Mesenchymal stem cell (in vitro differentiated cells and primary cell): ENCODE measurements around the gene DLGAP1.

Source experiments
- DNase-seq: peaks from one replicate; pipeline ENCODE4 v3.0.0-alpha.2; 2013
- H2AFZ ChIP-seq: one replicate; pipeline ENCODE4 v1.6.1; 2013; ENCODE audit warnings: low read depth, mild to moderate bottlenecking, control low read depth, inconsistent platforms, low read length, moderate library complexity
- H2AK5ac ChIP-seq: 2 replicates; pipeline ENCODE4 v1.6.1; 2013; ENCODE audit warnings: low read length, moderate library complexity, mild to moderate bottlenecking, inconsistent platforms; ENCODE audit not compliant: severe bottlenecking
- H2BK120ac ChIP-seq: one replicate; pipeline ENCODE4 v1.6.1; 2013; ENCODE audit warnings: low read depth, mild to moderate bottlenecking, inconsistent platforms, low read length, moderate library complexity
- H2BK12ac ChIP-seq, 2 experiments: one replicate each; pipeline ENCODE4 v1.6.1; 2013; ENCODE audit warnings: inconsistent platforms in 2 of 2, low read length in 2 of 2, mild to moderate bottlenecking in 2 of 2, moderate library complexity in 2 of 2, control low read depth in 1 of 2
- H2BK15ac ChIP-seq: one replicate; pipeline ENCODE4 v1.6.1; 2013; ENCODE audit warnings: mild to moderate bottlenecking, low read depth, inconsistent platforms; ENCODE audit not compliant: poor library complexity, severe bottlenecking
- H2BK5ac ChIP-seq: 2 replicates; pipeline ENCODE4 v1.6.1; 2013; ENCODE audit warnings: low read depth, mild to moderate bottlenecking, low read length, control low read depth, inconsistent platforms; ENCODE audit not compliant: poor library complexity, severe bottlenecking
- H3K14ac ChIP-seq, 2 experiments: one replicate each; pipeline ENCODE4 v1.6.1; 2013; ENCODE audit warnings: inconsistent platforms in 2 of 2, low read length in 2 of 2, control low read depth in 1 of 2, mild to moderate bottlenecking in 1 of 2, moderate library complexity in 1 of 2
- H3K18ac ChIP-seq, 2 experiments: one replicate each; pipeline ENCODE4 v1.6.1; 2013; ENCODE audit warnings: inconsistent platforms in 2 of 2, low read length in 2 of 2, control low read depth in 1 of 2, low read depth in 1 of 2, mild to moderate bottlenecking in 1 of 2
- H3K23ac ChIP-seq, 2 experiments: one replicate each; pipeline ENCODE4 v1.6.1; 2013; ENCODE audit warnings: inconsistent platforms in 2 of 2, low read length in 2 of 2, mild to moderate bottlenecking in 2 of 2, moderate library complexity in 2 of 2, control low read depth in 1 of 2
- H3K27ac ChIP-seq: 2 replicates; pipeline ENCODE4 v1.5.1; 2013; ENCODE audit warnings: mild to moderate bottlenecking, moderate library complexity, low read length, control low read depth, inconsistent platforms; ENCODE audit not compliant: poor library complexity, severe bottlenecking
- H3K27me3 ChIP-seq, 2 experiments: 2 replicates each; pipeline versions ENCODE4 v1.6.1 to v1.7.0; 2013; ENCODE audit warnings: low read length in 2 of 2, mild to moderate bottlenecking in 2 of 2, moderate library complexity in 2 of 2, control low read depth in 1 of 2, inconsistent platforms in 1 of 2; ENCODE audit not compliant: control insufficient read depth in 1 of 2, insufficient read depth in 1 of 2
- H3K36me3 ChIP-seq, 2 experiments: 2 replicates each; pipeline versions ENCODE4 v1.6.1 to v1.7.0; 2013; ENCODE audit warnings: low read length in 2 of 2, control low read depth in 1 of 2, inconsistent platforms in 1 of 2, low read depth in 1 of 2, mild to moderate bottlenecking in 1 of 2; ENCODE audit not compliant: insufficient read depth in 2 of 2, control insufficient read depth in 1 of 2
- H3K4ac ChIP-seq, 2 experiments: one replicate each; pipeline ENCODE4 v1.6.1; 2013; ENCODE audit warnings: inconsistent platforms in 2 of 2, low read length in 2 of 2, mild to moderate bottlenecking in 2 of 2, moderate library complexity in 2 of 2, control low read depth in 1 of 2, low read depth in 1 of 2
- H3K4me1 ChIP-seq: 2 replicates; pipeline ENCODE4 v1.6.1; 2013; ENCODE audit warnings: low read depth, low read length, control low read depth; ENCODE audit not compliant: control insufficient read depth, insufficient read depth
- H3K4me2 ChIP-seq: 2 replicates; pipeline ENCODE4 v1.6.1; 2013; ENCODE audit warnings: low read length, mild to moderate bottlenecking, inconsistent platforms; ENCODE audit not compliant: poor library complexity, severe bottlenecking
- H3K4me3 ChIP-seq, 2 experiments: 2 replicates each; pipeline versions ENCODE4 v1.5.1 to v1.7.0; 2013; ENCODE audit warnings: low read length in 2 of 2, mild to moderate bottlenecking in 2 of 2, control low read depth in 1 of 2, low read depth in 1 of 2; ENCODE audit not compliant: insufficient read depth in 1 of 2
- H3K79me1 ChIP-seq: replicated peaks from 2 replicates; pipeline ENCODE4 v1.6.1; 2013; ENCODE audit warnings: mild to moderate bottlenecking, control low read depth, low read length, inconsistent platforms; ENCODE audit not compliant: poor library complexity, severe bottlenecking
- H3K9ac ChIP-seq: 2 replicates; pipeline ENCODE4 v1.7.0; 2013; ENCODE audit warnings: mild to moderate bottlenecking, low read length, moderate library complexity
- H3K9me3 ChIP-seq: 2 replicates; pipeline ENCODE4 v1.7.0; 2013; ENCODE audit warnings: mild to moderate bottlenecking, low read length; ENCODE audit not compliant: control insufficient read depth
- H4K8ac ChIP-seq: one replicate; pipeline ENCODE4 v1.6.1; 2013; ENCODE audit warnings: inconsistent platforms, mild to moderate bottlenecking, low read length, moderate library complexity
- H4K91ac ChIP-seq: one replicate; pipeline ENCODE4 v1.6.1; 2013; ENCODE audit warnings: mild to moderate bottlenecking, low read length, inconsistent platforms
- WGBS: methylation state at CpG from one replicate; pipeline ENCODE4 v1.1.7; 2013; ENCODE audit warnings: mixed read lengths; 5-methylcytosine and 5-hydroxymethylcytosine counted together

Gene DLGAP1

DNA sequence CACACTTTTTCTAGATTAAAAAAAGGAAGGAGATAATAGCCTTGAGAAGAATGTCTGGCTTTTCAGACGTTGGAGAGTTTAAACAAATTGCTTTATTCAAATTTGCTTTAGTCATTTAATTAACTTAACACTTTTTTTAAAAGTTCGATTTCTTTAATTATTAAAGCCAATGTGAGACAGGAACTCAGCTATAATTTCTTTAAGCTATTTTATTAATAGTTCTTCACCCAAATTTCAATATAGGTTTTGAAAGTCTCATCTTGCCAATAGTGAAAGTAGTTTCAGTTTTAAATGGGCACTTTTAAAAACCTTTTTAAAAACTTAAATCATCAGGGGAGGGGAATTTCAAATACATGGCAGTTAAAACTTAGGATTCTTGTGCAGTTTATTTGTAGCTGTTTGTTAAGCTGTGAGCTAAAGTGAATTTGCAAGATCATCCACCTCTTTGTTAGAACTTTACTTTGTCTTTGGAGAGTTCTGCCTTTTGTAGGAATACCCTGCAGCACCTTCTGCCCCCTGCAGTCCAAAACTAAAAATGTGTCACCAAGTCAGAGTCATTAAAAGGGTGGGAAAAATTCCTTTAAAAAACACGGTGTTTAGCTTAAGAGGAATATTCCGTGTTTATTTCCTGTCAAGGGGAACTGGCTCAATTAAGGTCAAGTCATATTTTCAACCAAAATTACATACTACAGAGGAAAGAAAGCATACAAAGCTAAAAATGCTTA, 1000.6 kb downstream of the DLGAP1 start:
- Histone ChIP-seq H3K27ac (peak overlapping the region; percentile 97), H2BK15ac (no peak overlapping the region), H2BK12ac (no peak overlapping the region), H4K91ac (no peak overlapping the region), H3K4me2 (peak overlapping the region; percentile 60), H2AK5ac (no peak overlapping the region), H3K4ac (no peak overlapping the region), H3K27me3 (no peaks in the 10 kb centered on the region), H3K4me3 (peak overlapping the region in 1 of 2 experiments; percentile 96), H3K4me1 (peaks cover 8% of the 10 kb centered on the region), H3K18ac (no peak overlapping the region), H4K8ac (no peak overlapping the region), H2BK120ac (no peak overlapping the region), H3K79me1 (no peaks in the 10 kb centered on the region), H3K14ac (no peak overlapping the region), H2AFZ (no peak overlapping the region), H3K9ac (peak overlapping the region; percentile 100), H3K23ac (no peak overlapping the region), H2BK5ac (no peak overlapping the region), H3K9me3 (no peaks in the 10 kb centered on the region), H3K36me3 (peaks cover 9 to 37% of the 10 kb centered on the region in 2 experiments)
- WGBS, result no CpG with 5 or more reads among the region's 4 CpGs
- DNase-seq, result peak; percentile 79

DNA sequence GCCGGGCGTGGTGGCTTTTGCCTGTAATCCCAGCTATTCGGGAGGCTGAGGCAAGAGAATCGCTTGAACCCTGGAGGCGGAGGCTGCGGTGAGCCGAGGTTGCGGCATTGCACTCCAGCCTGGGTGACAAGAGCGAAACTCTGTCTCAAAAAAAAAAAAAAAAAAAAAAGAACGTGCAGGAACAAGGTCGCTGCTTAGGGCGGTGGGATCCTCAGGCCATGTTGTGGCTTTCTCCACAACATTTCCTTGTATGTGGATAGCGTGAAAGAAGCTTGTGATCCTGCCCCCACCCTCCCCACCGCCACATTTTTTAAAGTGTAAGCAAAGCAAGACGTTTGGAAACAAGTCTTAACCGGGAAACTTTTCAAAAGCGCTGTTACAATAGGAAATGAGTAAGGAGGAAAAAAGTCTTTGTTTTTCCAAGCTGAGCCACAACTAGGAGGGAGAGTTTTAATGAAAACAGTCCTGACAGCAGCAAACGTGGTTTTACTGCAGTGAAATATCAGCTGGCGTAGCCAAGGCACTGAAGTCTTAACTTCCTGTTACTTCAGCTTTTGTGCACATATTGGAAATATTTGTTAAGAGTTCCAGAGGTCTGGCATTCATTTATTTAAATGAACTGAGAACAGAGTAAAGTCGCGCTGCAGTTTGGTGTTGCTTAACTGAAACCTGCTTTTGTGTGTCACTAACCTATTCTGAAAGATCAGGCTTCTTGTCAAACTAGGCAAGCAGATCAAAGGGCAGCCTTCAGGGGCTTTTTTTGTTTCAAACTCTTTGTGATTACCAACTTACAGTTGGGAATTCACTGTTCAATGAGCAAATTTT, 1001.4 kb downstream of the DLGAP1 start:
- no peak overlapping the region for H2AK5ac ChIP-seq
- H2AFZ ChIP-seq, result no peak overlapping the region
- H3K23ac ChIP-seq, result no peak overlapping the region
- H2BK12ac ChIP-seq, result no peak overlapping the region
- H3K36me3 ChIP-seq, result peaks cover 9 to 29% of the 10 kb centered on the region in 2 experiments
- H3K27ac ChIP-seq, result peak overlapping the region; percentile 97
- H2BK5ac ChIP-seq, result peak overlapping the region; percentile 76
- H3K18ac ChIP-seq, result peak overlapping the region; percentile 52 to 60
- H4K8ac ChIP-seq, result no peak overlapping the region
- peak overlapping the region; percentile 100 for H3K9ac ChIP-seq
- peak overlapping the region; percentile 48 to 96 for H3K4me3 ChIP-seq
- H4K91ac ChIP-seq, result no peak overlapping the region
- under 1% methylated on average over 16 of the region's 21 CpGs for WGBS
- H3K14ac ChIP-seq, result no peak overlapping the region
- no peaks in the 10 kb centered on the region for H3K79me1 ChIP-seq
- DNase-seq, result peak; percentile 98
- no peak overlapping the region for H2BK15ac ChIP-seq
- no peaks in the 10 kb centered on the region for H3K27me3 ChIP-seq
- peaks cover 8% of the 10 kb centered on the region for H3K4me1 ChIP-seq
- peak overlapping the region; percentile 63 to 73 for H3K4ac ChIP-seq
- H2BK120ac ChIP-seq, result peak overlapping the region; percentile 15
- H3K9me3 ChIP-seq, result no peaks in the 10 kb centered on the region
- peak overlapping the region; percentile 60 for H3K4me2 ChIP-seq

DNA sequence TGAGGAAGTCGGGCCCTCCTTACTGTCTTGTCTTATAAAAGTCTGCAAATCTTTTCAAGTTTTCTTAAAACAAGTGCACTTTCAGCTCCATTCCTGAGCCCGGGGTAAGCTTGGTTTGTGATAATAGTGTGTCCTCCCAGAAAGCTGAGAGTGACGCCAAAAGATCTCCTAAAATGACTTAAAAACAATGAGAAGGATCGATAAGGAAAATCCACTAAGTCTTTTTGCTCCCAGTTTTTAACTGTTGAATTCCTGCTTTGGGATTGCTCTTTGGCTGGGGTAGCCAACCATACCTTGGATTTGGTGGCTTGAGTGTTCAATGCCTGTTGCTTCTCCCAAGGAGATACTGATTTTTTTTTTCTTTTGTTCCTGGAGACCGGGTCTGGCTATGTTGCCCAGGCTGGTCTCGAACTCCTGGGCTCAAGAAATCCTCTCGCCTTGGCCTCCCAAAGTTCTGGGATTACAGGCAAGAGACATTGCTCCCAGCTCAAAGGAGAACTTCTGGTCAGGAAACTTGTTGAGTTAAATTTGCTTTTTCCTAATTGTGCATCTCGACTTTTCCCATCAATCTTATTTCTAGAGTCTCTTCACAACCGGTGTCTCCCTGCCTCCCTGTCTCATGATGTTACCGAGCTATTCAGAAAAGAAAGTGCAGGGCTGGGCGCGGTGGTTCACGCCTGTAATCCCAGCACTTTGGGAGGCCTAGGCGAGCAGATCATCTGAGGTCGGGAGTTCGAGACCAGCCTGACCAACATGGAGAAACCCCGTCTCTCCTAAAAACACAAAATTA, 1002.2 kb downstream of the DLGAP1 start:
- Histone ChIP-seq H2BK120ac (peak overlapping the region; percentile 15), H3K14ac (no peak overlapping the region), H2BK12ac (peak overlapping the region in 1 of 2 experiments; percentile 35), H3K4ac (peak overlapping the region; percentile 63 to 73), H3K27ac (peak overlapping the region; percentile 97), H2BK5ac (no peak overlapping the region), H4K8ac (no peak overlapping the region), H2BK15ac (no peak overlapping the region), H3K9ac (peak overlapping the region; percentile 100), H3K36me3 (peaks cover 9 to 21% of the 10 kb centered on the region in 2 experiments), H3K4me3 (peak overlapping the region; percentile 91 to 96), H3K4me2 (peak overlapping the region; percentile 60), H2AK5ac (peak overlapping the region; percentile 17), H4K91ac (no peak overlapping the region), H3K9me3 (no peaks in the 10 kb centered on the region), H3K18ac (peak overlapping the region; percentile 93 to 99), H3K23ac (no peak overlapping the region), H2AFZ (no peak overlapping the region), H3K27me3 (no peaks in the 10 kb centered on the region), H3K79me1 (no peaks in the 10 kb centered on the region), H3K4me1 (peaks cover 8% of the 10 kb centered on the region)
- WGBS, result 6% methylated on average over 16 of the region's 17 CpGs
- DNase-seq, result peak; percentile 68
